Psoas muscle (tissue), 8 donors: ENCODE data around the gene ANKAR. TPM values are rescaled to one million over a fixed set of nuclear protein-coding genes. Genes with fewer than 3 reads are reported as not detected.
"Not testable (repeated sequence)": the region's sequence is repeated elsewhere in the genome, so short reads cannot be mapped to it uniquely, and the experiment has no call there.

Experiments
- ATAC-seq, 4 donors: fragments of 200-7000 bp; cut with Tn5 transposase; one replicate each; pipeline ENCODE4 v1.9.1; 2020; ENCODE audit warnings: moderate library complexity in 3 of 4, mild to moderate bottlenecking in 2 of 4
- DNase-seq, 2 donors: peaks; one replicate each; pipeline ENCODE4 v3.0.0-alpha.2; 2020
- H3K27ac ChIP-seq: fragments of 200-600 bp; one replicate; pipeline ENCODE4 v1.8.0; 2022
- H3K27me3 ChIP-seq, 3 donors: fragments of 200-600 bp in 1 of 3; one replicate each; pipeline versions ENCODE4 v1.6.1 to v1.8.0; 2013 to 2022; ENCODE audit warnings: low read length in 2 of 3, mild to moderate bottlenecking in 2 of 3, moderate library complexity in 1 of 3; ENCODE audit not compliant: insufficient read depth in 3 of 3
- H3K36me3 ChIP-seq, 2 donors: fragments of 200-600 bp in 1 of 2; one replicate each; pipeline versions ENCODE4 v1.6.1 to v1.8.0; 2013 to 2022; ENCODE audit warnings: low read depth in 1 of 2, mild to moderate bottlenecking in 1 of 2, moderate library complexity in 1 of 2; ENCODE audit not compliant: insufficient read depth in 1 of 2
- H3K4me1 ChIP-seq: fragments of 200-600 bp; one replicate; pipeline ENCODE4 v1.8.0; 2022
- H3K4me3 ChIP-seq: fragments of 200-600 bp; one replicate; pipeline ENCODE4 v1.8.0; 2022; ENCODE audit warnings: mild to moderate bottlenecking
- H3K9me3 ChIP-seq: fragments of 200-600 bp; one replicate; pipeline ENCODE4 v1.8.0; 2022
- WGBS, 3 donors: extraction: QIAGEN DNeasy Blood & Tissue Kit; methylation state at CpG; one replicate each; pipeline versions ENCODE4 v1.1.6 to v1.1.7; 2013; 5-methylcytosine and 5-hydroxymethylcytosine counted together
- intact Hi-C, 2 donors: fragments of 100-400 bp; cut with DNase I; formaldehyde crosslinking; loops; one replicate each; pipeline versions ENCODE4 v1.11.0 to v1.14.2; 2022
- polyA plus RNA-seq, 3 donors: library from polyadenylated mRNA; stranded (reverse); fragments of 200-250 nt; gene quantifications; one replicate each; pipeline ENCODE4 v1.2.3, GENCODE V29; 2013
- total RNA-seq, 4 donors: library from RNA; stranded (reverse); fragmentation: NEBNext Ultra II Directional in 2 of 4; extraction: Animal tissue kit (Norgen Biotek cat#: 25700) in 2 of 4; gene quantifications; one replicate each; pipeline versions ENCODE4 v1.2.1 to v1.2.4, GENCODE V29; 2021 to 2023
- TF ChIP-seq, protein P1 (sequence below): fragments of 200-600 bp; IDR thresholded peaks from one replicate; pipeline ENCODE4 v1.8.0; 2022; ENCODE audit warnings: antibody characterized with exemption
- donor health status: healthy with polysubstance abuse.
- donor health status: DM: no; HTN: no; CAD: no; lungs with moderate emphysema.
- donor health status: Bipolar disorder and iron deficiency.
- donor health status: healthy.
- donor health status: DM: yes; HTN: yes; CAD: no.
- donor health status: DM: no; HTN: no; CAD: no.
- donor health status: DM: no; HTN: no; CAD: no.
- donor health status: DM: yes; HTN: yes; CAD: no.

Gene ANKAR
- total and polyA plus RNA-seq, 7 donors: 0.72 to 8.7 (median 4.1) TPM

GRCh38 chr2:189641590-189641989 is 32.9 kb upstream of the ANKAR start:
- intact Hi-C loops: no loop called here
- Histone ChIP-seq H3K9me3 (no peaks in the 10 kb centered on the region), H3K27ac (no peak overlapping the region), H3K27me3 (no peaks in the 10 kb centered on the region), H3K36me3 (no peaks in the 10 kb centered on the region), H3K4me1 (no peaks in the 10 kb centered on the region), H3K4me3 (no peak overlapping the region)
- DNase-seq (no peak), ATAC-seq (no peak)
- 93 to 96% (median 95%) methylated on average over 2 of the region's 2 CpGs for WGBS, 3 donors
- TF ChIP-seq, protein P1, sequence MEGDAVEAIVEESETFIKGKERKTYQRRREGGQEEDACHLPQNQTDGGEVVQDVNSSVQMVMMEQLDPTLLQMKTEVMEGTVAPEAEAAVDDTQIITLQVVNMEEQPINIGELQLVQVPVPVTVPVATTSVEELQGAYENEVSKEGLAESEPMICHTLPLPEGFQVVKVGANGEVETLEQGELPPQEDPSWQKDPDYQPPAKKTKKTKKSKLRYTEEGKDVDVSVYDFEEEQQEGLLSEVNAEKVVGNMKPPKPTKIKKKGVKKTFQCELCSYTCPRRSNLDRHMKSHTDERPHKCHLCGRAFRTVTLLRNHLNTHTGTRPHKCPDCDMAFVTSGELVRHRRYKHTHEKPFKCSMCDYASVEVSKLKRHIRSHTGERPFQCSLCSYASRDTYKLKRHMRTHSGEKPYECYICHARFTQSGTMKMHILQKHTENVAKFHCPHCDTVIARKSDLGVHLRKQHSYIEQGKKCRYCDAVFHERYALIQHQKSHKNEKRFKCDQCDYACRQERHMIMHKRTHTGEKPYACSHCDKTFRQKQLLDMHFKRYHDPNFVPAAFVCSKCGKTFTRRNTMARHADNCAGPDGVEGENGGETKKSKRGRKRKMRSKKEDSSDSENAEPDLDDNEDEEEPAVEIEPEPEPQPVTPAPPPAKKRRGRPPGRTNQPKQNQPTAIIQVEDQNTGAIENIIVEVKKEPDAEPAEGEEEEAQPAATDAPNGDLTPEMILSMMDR: no peak

DNA sequence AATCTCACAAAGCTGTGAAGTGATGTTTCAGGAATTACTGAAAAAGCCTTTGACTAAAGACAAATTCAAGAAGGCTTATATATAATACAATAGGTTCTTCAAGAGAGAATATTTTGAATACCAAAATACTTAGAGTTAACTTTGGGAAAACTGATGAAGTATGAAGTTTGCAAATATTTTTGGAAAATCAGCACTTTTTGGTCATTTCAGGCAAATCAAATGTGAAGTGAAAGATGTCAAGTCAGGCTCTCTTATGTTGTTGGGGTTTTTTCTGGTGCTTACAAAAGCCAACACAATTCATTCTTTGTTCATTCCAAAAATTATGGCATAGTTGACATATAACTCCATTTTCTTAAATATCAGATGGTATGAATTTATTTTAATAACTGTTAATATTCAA is 27.9 kb upstream of the ANKAR start:
- ATAC-seq (no peak), DNase-seq (no peak)
- Histone ChIP-seq H3K36me3 (no peaks in the 10 kb centered on the region), H3K4me1 (no peaks in the 10 kb centered on the region), H3K27ac (no peak overlapping the region), H3K27me3 (no peaks in the 10 kb centered on the region), H3K4me3 (no peak overlapping the region), H3K9me3 (no peaks in the 10 kb centered on the region)
- intact Hi-C loops: no loop called here
- TF ChIP-seq, protein P1: no peak

- no peak for DNase-seq
- Histone ChIP-seq H3K27me3 (no peaks in the 10 kb centered on the region), H3K4me3 (no peak overlapping the region), H3K27ac (no peak overlapping the region), H3K4me1 (no peaks in the 10 kb centered on the region), H3K9me3 (no peaks in the 10 kb centered on the region), H3K36me3 (no peaks in the 10 kb centered on the region)
- intact Hi-C loops: no loop called here
- WGBS, 3 donors: 56 to 72% (median 71%) methylated on average over 1 of the region's 1 CpG
- ATAC-seq: no peak
- TF ChIP-seq, protein P1: no peak
Measured at GRCh38 chr2:189648846-189649509, 25.5 kb upstream of the ANKAR start.

DNA sequence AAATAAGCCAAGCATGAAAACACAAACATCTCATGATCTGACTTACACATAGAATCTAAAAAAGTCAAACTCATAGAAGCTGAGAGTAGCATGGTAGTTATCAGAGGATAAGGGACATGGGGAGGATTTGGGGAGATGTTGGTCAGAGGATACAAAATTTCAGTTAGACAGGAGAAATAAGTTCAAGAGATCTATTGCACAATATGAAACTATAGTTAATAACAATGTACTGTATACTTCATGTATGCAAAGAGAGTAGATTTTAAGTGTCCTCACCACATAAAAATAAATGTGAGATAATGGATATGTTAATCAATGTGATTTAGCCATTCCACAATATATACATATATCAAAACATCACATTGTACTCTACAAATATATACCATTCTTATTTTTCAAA is 23.2 kb upstream of the ANKAR start:
- intact Hi-C loops: no loop called here
- H3K9me3 ChIP-seq: no peaks in the 10 kb centered on the region

GRCh38 chr2:189653464-189653863 is 21.0 kb upstream of the ANKAR start:
- H3K4me1 ChIP-seq, H3K4me3 ChIP-seq, H3K27ac ChIP-seq, ATAC-seq, H3K36me3 ChIP-seq, DNase-seq, H3K27me3 ChIP-seq, H3K9me3 ChIP-seq, intact Hi-C loops: not testable (repeated sequence)
- 96 to 98% (median 98%) methylated on average over 16 to 29 of the region's 29 CpGs for WGBS, 3 donors

More for the DNA sequence above, 23.2 kb upstream of the ANKAR start:
- Histone ChIP-seq H3K4me3 (no peak overlapping the region), H3K4me1 (no peaks in the 10 kb centered on the region), H3K27ac (no peak overlapping the region), H3K36me3 (no peaks in the 10 kb centered on the region), H3K27me3 (no peaks in the 10 kb centered on the region)
- TF ChIP-seq, protein P1: no peak
- DNase-seq (no peak), ATAC-seq (no peak)
